OCI-LY7 (cell line): ENCODE results near the gene DOLK. TPM values are rescaled to one million over a fixed set of nuclear protein-coding genes. Genes with fewer than 3 reads are reported as not detected.

ENCODE experiments used
- BruUV-seq: library from RNA; stranded (reverse); fragments of 400-500 nt; replicated peaks from 2 replicates; lab custom pipeline; 2021; lab: Mats Ljungman, UMichigan
- CTCF ChIA-PET: fragments of 300-600 bp; sonication (Branson Sonifier 250); formaldehyde crosslinking; loops from one replicate; lab custom pipeline; 2022; ENCODE audit warnings: antibody characterized with exemption; ENCODE audit not compliant: unreplicated experiment; lab: Charles Lee
- POLR2A ChIA-PET: fragments of 300-600 bp; sonication (Branson Sonifier 250); formaldehyde crosslinking; loops from one replicate; lab custom pipeline; 2022; ENCODE audit warnings: antibody characterized with exemption; lab: Charles Lee
- DNase-seq: peaks from one replicate; pipeline ENCODE4 v3.0.0-alpha.2; 2015; ENCODE audit warnings: low spot score
- H2AFZ ChIP-seq: fragments of 200-600 bp; sonication (generic), shearing (Covaris generic); 2 replicates; pipeline ENCODE4 v1.6.1; 2014; ENCODE audit warnings: mild to moderate bottlenecking, antibody characterized with exemption, low read length, moderate library complexity
- H3K27ac ChIP-seq: fragments of 200-600 bp; sonication (generic); 2 replicates; pipeline ENCODE4 v1.5.1; 2014; ENCODE audit warnings: mixed run types, low read depth, mild to moderate bottlenecking, moderate library complexity, low read length, inconsistent platforms; ENCODE audit not compliant: poor library complexity, severe bottlenecking
- H3K36me3 ChIP-seq: fragments of 200-600 bp; sonication (generic); 2 replicates; pipeline ENCODE4 v1.6.1; 2014; ENCODE audit warnings: mild to moderate bottlenecking, antibody characterized with exemption, low read length, moderate library complexity, mixed read lengths; ENCODE audit not compliant: insufficient read depth
- H3K4me1 ChIP-seq: fragments of 200-600 bp; sonication (generic); 2 replicates; pipeline ENCODE4 v1.5.1; 2014; ENCODE audit warnings: mild to moderate bottlenecking, low read length; ENCODE audit not compliant: insufficient read depth, poor library complexity, severe bottlenecking
- H3K4me2 ChIP-seq: fragments of 200-600 bp; sonication (generic); 2 replicates; pipeline ENCODE4 v1.6.1; 2014; ENCODE audit warnings: mild to moderate bottlenecking, low read length
- H3K4me3 ChIP-seq: fragments of 200-600 bp; sonication (generic); 2 replicates; pipeline ENCODE4 v1.5.1; 2014; ENCODE audit warnings: mild to moderate bottlenecking, low read depth, low read length; ENCODE audit not compliant: poor library complexity, severe bottlenecking
- H3K79me2 ChIP-seq: fragments of 200-600 bp; sonication (generic); 2 replicates; pipeline ENCODE4 v1.6.1; 2016; ENCODE audit warnings: low read depth, mild to moderate bottlenecking, low read length, moderate library complexity, mixed read lengths; ENCODE audit not compliant: insufficient read depth
- H3K9me2 ChIP-seq: fragments of 200-600 bp; sonication (generic); 2 replicates; pipeline ENCODE4 v1.6.1; 2016; ENCODE audit warnings: mild to moderate bottlenecking, low read length, mixed read lengths; ENCODE audit not compliant: insufficient read depth
- H3K9me3 ChIP-seq: fragments of 200-600 bp; sonication (generic); 2 replicates; pipeline ENCODE4 v1.6.1; 2014; ENCODE audit warnings: mild to moderate bottlenecking, mixed run types, low read length, mixed read lengths
- H4K20me1 ChIP-seq: fragments of 200-600 bp; sonication (generic); 2 replicates; pipeline ENCODE4 v1.6.1; 2014; ENCODE audit warnings: mild to moderate bottlenecking, antibody characterized with exemption, low read length, moderate library complexity, mixed read lengths; ENCODE audit not compliant: insufficient read depth
- EZH2phosphoT487 ChIP-seq: fragments of 200-600 bp; sonication (generic); IDR thresholded peaks from 2 replicates; pipeline ENCODE4 v1.6.1; 2018; ENCODE audit warnings: low read depth, borderline replicate concordance, mild to moderate bottlenecking, mixed run types, antibody characterized with exemption, low read length, moderate library complexity, mixed read lengths
- intact Hi-C: fragments of 100-400 bp; cut with micrococcal nuclease; formaldehyde crosslinking; loops from one replicate; pipeline ENCODE4 v1.10.0; 2022; ENCODE audit not compliant: unreplicated experiment
- total RNA-seq, 2 experiments: library from RNA; depleted of rRNA in 1 of 2; stranded (reverse); fragments of >200 nt in 1 of 2; shearing (Covaris generic) in 1 of 2; gene quantifications; 2 replicates each; pipeline ENCODE4 v1.2.3, GENCODE V29; 2014 to 2022
- TF ChIP-seq, protein P1 (sequence below): fragments of 200-600 bp; sonication (generic); conservative IDR thresholded peaks from 2 replicates; pipeline ENCODE4 v1.5.1; 2014; ENCODE audit warnings: mild to moderate bottlenecking, antibody characterized with exemption, low read length, moderate library complexity, mixed read lengths

The DOLK gene
- total RNA-seq, 2 experiments from 2014 or later, result 5.1 to 9.6 TPM

DNA sequence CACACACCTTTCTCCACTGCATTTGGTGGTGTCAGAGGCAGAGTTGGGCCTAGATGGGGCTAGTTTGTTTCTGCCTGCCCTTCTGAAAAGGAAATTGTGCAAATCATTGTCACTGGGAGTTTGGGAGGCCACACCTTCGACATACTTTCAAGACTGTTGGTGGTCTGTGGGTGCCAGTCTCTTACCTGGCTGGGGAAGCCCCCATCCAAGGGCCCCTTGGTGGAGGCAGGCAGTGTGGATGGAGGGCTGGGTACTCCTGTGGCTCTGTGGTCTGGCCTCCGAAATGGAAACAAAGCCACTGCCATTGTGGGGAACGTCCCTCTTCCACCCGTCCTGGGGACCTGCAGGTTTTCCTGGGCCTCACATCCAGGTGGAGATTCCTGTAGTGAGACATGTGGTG, 37.5 kb downstream of the DOLK start:
- Histone ChIP-seq H3K27ac (no peak overlapping the region), H3K36me3 (peaks cover 65% of the 10 kb centered on the region), H3K79me2 (no peaks in the 10 kb centered on the region), H2AFZ (no peak overlapping the region), H3K4me3 (no peak overlapping the region), H3K9me2 (no peaks in the 10 kb centered on the region), H4K20me1 (no peaks in the 10 kb centered on the region), H3K4me2 (no peak overlapping the region), H3K9me3 (no peaks in the 10 kb centered on the region), H3K4me1 (no peaks in the 10 kb centered on the region)
- DNase-seq, result no peak
- intact Hi-C loops, result no loop called here
- no peak for TF ChIP-seq EZH2phosphoT487
- TF ChIP-seq, protein P1, sequence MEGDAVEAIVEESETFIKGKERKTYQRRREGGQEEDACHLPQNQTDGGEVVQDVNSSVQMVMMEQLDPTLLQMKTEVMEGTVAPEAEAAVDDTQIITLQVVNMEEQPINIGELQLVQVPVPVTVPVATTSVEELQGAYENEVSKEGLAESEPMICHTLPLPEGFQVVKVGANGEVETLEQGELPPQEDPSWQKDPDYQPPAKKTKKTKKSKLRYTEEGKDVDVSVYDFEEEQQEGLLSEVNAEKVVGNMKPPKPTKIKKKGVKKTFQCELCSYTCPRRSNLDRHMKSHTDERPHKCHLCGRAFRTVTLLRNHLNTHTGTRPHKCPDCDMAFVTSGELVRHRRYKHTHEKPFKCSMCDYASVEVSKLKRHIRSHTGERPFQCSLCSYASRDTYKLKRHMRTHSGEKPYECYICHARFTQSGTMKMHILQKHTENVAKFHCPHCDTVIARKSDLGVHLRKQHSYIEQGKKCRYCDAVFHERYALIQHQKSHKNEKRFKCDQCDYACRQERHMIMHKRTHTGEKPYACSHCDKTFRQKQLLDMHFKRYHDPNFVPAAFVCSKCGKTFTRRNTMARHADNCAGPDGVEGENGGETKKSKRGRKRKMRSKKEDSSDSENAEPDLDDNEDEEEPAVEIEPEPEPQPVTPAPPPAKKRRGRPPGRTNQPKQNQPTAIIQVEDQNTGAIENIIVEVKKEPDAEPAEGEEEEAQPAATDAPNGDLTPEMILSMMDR, result no peak
- POLR2A ChIA-PET, result no interaction called here
- CTCF ChIA-PET, result no interaction called here
- no TSS peak for BruUV-seq

DNA sequence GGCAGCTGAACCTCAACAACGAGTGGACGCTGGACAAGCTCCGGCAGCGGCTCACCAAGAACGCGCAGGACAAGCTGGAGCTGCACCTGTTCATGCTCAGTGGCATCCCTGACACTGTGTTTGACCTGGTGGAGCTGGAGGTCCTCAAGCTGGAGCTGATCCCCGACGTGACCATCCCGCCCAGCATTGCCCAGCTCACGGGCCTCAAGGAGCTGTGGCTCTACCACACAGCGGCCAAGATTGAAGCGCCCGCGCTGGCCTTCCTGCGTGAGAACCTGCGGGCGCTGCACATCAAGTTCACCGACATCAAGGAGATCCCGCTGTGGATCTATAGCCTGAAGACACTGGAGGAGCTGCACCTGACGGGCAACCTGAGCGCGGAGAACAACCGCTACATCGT, 39.0 kb downstream of the DOLK start:
- H3K4me2 ChIP-seq, result no peak overlapping the region
- peaks cover 60% of the 10 kb centered on the region for H3K36me3 ChIP-seq
- BruUV-seq, result no TSS peak
- ChIA-PET POLR2A (no interaction called here), CTCF (no interaction called here)
- no peak for TF ChIP-seq EZH2phosphoT487
- TF ChIP-seq, protein P1, result no peak
- intact Hi-C loops, result no loop called here
- H3K4me3 ChIP-seq, result no peak overlapping the region
- no peak for DNase-seq
- H2AFZ ChIP-seq, result no peak overlapping the region
- no peaks in the 10 kb centered on the region for H3K9me2 ChIP-seq
- no peaks in the 10 kb centered on the region for H3K9me3 ChIP-seq
- H3K4me1 ChIP-seq, result no peaks in the 10 kb centered on the region
- 0 out of 2 replicates have a peak, but pooled peaks cover 3% of the 10 kb centered on the region for H3K79me2 ChIP-seq
- H4K20me1 ChIP-seq, result no peaks in the 10 kb centered on the region
- H3K27ac ChIP-seq, result no peak overlapping the region

DNA sequence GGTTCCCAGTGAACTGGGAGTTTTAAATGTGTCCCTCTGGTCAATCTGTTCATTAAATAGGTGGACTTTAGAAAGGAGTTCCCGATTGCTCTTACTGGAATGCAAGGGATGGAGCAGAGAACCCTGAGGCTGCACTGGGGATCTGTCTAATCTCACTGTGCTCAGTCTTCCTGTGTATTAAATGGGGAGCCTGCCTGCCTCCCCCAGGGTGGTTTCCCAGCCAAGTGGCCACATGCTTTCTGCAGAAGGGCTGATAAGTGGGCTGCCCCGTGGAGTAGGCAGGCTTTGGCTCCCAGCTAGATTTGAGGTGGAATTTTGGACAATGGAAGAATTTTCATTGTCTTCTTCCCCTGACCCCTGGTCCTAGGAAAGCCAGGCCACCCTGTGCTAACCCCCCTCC, 40.7 kb downstream of the DOLK start:
- ChIA-PET POLR2A (interaction anchor here (0.7 to 1.1 kb wide), 2 partner anchors 10 to 11 kb away, joined by 4 to 5 read pairs; no protein-coding TSS in a partner anchor), CTCF (no interaction called here)
- no peaks in the 10 kb centered on the region for H4K20me1 ChIP-seq
- H3K27ac ChIP-seq, result no peak overlapping the region
- H3K4me1 ChIP-seq, result peaks cover 15% of the 10 kb centered on the region
- H3K4me2 ChIP-seq, result no peak overlapping the region
- H3K9me3 ChIP-seq, result no peaks in the 10 kb centered on the region
- BruUV-seq, result no TSS peak
- no peak overlapping the region for H3K4me3 ChIP-seq
- no peak for TF ChIP-seq EZH2phosphoT487
- TF ChIP-seq, protein P1, result no peak
- H2AFZ ChIP-seq, result no peak overlapping the region
- peaks cover 51% of the 10 kb centered on the region for H3K36me3 ChIP-seq
- H3K9me2 ChIP-seq, result no peaks in the 10 kb centered on the region
- DNase-seq, result no peak
- intact Hi-C loops, result no loop called here
- 0 out of 2 replicates have a peak, but pooled peaks cover 3% of the 10 kb centered on the region for H3K79me2 ChIP-seq
